GM13977 (cell line): ENCODE data around the gene VAMP1.
"Not testable (repeated sequence)": the region's sequence is repeated elsewhere in the genome, so short reads cannot be mapped to it uniquely, and the experiment has no call there.

Source experiments
- DNase-seq: peaks from one replicate; pipeline ENCODE4 v3.0.0; 2012; ENCODE audit warnings: low spot score
- CTCF ChIP-seq: IDR thresholded peaks from 2 replicates; pipeline ENCODE4 v1.5.1; 2012; ENCODE audit warnings: mild to moderate bottlenecking, control low read depth; ENCODE audit not compliant: insufficient read depth; ENCODE audit errors: extremely low read depth, missing control alignments
- in situ Hi-C: fragments of 300-500 bp; cut with MboI; formaldehyde crosslinking; loops from one replicate; pipeline ENCODE4 v1.12.0; 2022; ENCODE audit warnings: low sequenced_read_pairs, low pct_unique_long_range_greater_than_20kb, mixed read lengths, inconsistent platforms; ENCODE audit not compliant: unreplicated experiment

VAMP1 gene

GRCh38 chr12:6470375-6471163 is at the start of gene VAMP1:
TSS of gene VAMP1 (minus strand) at chr12:6470677. CDS start at chr12:6470531, 146 bp downstream.
- in situ Hi-C loops: no loop called here
- peak; percentile 97 for DNase-seq
- TF ChIP-seq CTCF: no peak

- no peak for TF ChIP-seq CTCF
- no peak for DNase-seq
- in situ Hi-C loops: no loop called here
Measured at GRCh38 chr12:6520186-6520585, 49.7 kb upstream of the VAMP1 start.

- in situ Hi-C loops: no loop called here
- TF ChIP-seq CTCF: no peak
- DNase-seq: no peak
Measured at GRCh38 chr12:6508087-6508486, 37.6 kb upstream of the VAMP1 start.

GRCh38 chr12:6507102-6507998 is 36.9 kb upstream of the VAMP1 start:
- TF ChIP-seq CTCF: no peak
- DNase-seq: no peak
- in situ Hi-C loops: no loop called here

- no peak for TF ChIP-seq CTCF
- in situ Hi-C loops: no loop called here
- no peak for DNase-seq
Measured at GRCh38 chr12:6500466-6500865, 30.0 kb upstream of the VAMP1 start.

- DNase-seq, in situ Hi-C loops: not testable (repeated sequence)
Measured at GRCh38 chr12:6497291-6497690, 26.8 kb upstream of the VAMP1 start.

- no peak for TF ChIP-seq CTCF
- DNase-seq: no peak
- in situ Hi-C loops: no loop called here
Measured at GRCh38 chr12:6494968-6495367, 24.5 kb upstream of the VAMP1 start.
